GM21576 (cell line): Measurements from ENCODE around the gene C2CD4D.

Experiments used
- ATAC-seq: cut with Tn5 transposase; IDR thresholded peaks from one replicate; pipeline ENCODE4 v1.9.1; 2021; ENCODE audit warnings: mild to moderate bottlenecking, moderate library complexity; ENCODE audit not compliant: unreplicated experiment

C2CD4D gene

DNA sequence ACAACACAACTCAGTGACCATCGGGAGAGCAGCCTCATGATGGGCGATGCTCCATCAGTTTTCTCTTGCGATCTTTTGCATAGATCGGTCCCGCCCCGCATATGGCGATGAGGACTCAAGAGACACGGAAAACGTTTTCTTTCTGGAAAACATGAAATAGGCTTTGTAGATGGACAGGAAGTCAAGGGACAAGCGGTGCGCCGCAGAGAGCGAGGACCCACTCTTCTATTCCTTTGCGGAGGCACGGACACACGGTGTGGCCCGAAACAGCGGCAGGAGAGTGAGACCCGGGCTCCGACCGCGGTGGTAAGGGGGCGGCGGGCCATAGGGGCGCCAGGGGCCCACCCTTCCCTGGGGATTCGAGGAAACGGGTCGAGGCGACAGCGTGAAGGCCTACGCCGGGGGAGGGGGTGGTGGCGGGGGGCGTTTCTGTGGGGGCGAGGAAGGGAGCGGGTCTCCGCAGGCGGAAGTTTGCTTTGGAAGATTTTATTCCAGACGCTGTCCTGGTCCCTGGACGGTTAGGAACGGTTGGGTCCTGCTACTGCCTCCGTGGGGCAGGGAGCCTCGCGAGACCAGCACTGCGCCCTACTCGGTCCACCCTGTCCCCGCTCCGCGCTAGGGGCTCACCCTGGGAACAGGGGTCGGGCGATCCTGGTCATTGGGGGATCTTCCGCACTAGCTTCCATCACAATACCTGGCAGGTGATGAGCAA is 48.5 kb downstream of the C2CD4D start:
- no peak for ATAC-seq

DNA sequence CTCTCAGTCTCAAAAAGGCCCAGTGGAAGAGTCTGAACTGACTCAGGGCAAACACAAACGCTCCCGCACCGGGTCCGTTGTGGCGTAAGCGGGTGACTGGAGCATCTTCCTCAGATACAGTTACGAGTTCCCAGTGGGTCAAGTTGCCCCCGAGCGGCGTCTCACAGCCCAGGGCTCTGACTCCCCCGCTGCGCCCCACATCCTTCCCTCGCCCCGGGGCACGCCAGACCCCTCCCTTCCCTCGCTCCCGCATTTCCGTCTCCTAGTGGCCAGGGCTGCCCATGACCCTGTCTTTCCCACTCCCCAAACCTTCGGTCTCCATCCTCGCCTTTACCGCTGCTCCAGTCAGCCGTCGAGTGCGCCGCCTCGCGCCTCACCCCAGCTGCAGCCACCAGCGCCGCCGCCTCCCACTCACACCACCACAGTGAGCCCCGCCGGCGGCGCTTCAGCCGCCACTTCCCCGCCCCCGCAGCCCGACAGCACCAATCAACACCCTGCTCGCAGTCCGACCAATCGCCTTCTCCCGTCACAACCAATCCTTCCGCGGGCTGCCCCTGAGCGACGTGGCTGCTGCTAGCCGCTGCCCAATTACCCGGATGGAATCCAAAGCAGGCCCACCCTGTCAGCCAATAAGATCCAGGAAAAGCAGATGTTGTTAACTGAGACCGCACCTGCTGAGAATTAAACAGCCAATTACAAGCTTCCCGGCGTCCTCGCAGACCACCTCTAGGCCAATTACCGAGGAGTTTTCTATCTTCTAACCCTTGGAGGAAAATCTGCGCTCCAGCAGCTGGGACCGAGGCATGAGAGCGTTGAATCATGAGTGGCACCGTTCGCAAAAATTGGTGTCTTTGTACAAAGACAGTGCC is 49.3 kb downstream of the C2CD4D start, which contains the start of gene TDRKH:
Gene TDRKH (minus strand): TSS at position 430 of the 869 bp plus-strand sequence. CDS start 7,478 bp downstream, outside the sequence.
- peak; percentile 92 for ATAC-seq
